ENCODE measurements around the gene CYP1A2.

Gene CYP1A2

DNA sequence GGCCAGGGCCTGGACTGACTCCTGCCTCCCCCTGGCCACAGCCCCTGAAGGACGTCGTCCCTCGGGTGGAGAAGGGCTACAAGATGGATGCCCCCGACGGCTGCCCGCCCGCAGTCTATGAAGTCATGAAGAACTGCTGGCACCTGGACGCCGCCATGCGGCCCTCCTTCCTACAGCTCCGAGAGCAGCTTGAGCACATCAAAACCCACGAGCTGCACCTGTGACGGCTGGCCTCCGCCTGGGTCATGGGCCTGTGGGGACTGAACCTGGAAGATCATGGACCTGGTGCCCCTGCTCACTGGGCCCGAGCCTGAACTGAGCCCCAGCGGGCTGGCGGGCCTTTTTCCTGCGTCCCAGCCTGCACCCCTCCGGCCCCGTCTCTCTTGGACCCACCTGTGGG lies 53.6 kb downstream of the CYP1A2 start:
- Histone ChIP-seq H3K36me3 (replicated peaks; ENCODE audit: insufficient read depth, low read length) (peaks cover 21% of the 10 kb centered on the region), H3K79me2 (ENCODE audit: low read length) (peaks cover 42% of the 10 kb centered on the region), H3K27me3 (replicated peaks; ENCODE audit: insufficient read depth, low read length) (no peaks in the 10 kb centered on the region), H3K4me2 (ENCODE audit: low read depth, low read length) (no peak overlapping the region), H3K4me1 (ENCODE audit: low read length) (peaks cover 28% of the 10 kb centered on the region), H3K9me3 (replicated peaks; ENCODE audit: insufficient read depth, low read length) (no peaks in the 10 kb centered on the region), H3K9me2 (replicated peaks; ENCODE audit: insufficient read depth, low read length) (no peaks in the 10 kb centered on the region), H3K27ac (ENCODE audit: low read length) (no peak overlapping the region), H4K20me1 (ENCODE audit: insufficient read depth, low read length) (peaks cover 21% of the 10 kb centered on the region; the same call in 1 of the 2 replicates), H3F3A (ENCODE audit: insufficient read depth, low read length) (peaks cover 33% of the 10 kb centered on the region), H2AFZ (ENCODE audit: low read length) (no peak overlapping the region), H3K9ac (ENCODE audit: low read length) (no peak overlapping the region), H3K4me3 (ENCODE audit: low read length) (no peak overlapping the region)
- TF ChIP-seq EZH2phosphoT487 (IDR thresholded peaks at IDR 0.05; ENCODE audit: low read length) = no peak
- no peak for DNase-seq

GRCh38 chr15:74802862-74803447 lies 54.3 kb downstream of the CYP1A2 start:
- Histone ChIP-seq H3K4me2 (ENCODE audit: low read depth, low read length) (no peak overlapping the region), H3K4me3 (ENCODE audit: low read length) (no peak overlapping the region), H4K20me1 (ENCODE audit: insufficient read depth, low read length) (peaks cover 15% of the 10 kb centered on the region; the same call in 1 of the 2 replicates), H3K9me2 (replicated peaks; ENCODE audit: insufficient read depth, low read length) (no peaks in the 10 kb centered on the region), H3F3A (ENCODE audit: insufficient read depth, low read length) (peaks cover 31% of the 10 kb centered on the region), H3K27ac (ENCODE audit: low read length) (no peak overlapping the region), H3K36me3 (replicated peaks; ENCODE audit: insufficient read depth, low read length) (peaks cover 21% of the 10 kb centered on the region), H3K9me3 (replicated peaks; ENCODE audit: insufficient read depth, low read length) (no peaks in the 10 kb centered on the region), H3K9ac (ENCODE audit: low read length) (no peak overlapping the region), H3K4me1 (ENCODE audit: low read length) (peaks cover 21% of the 10 kb centered on the region), H2AFZ (ENCODE audit: low read length) (no peak overlapping the region), H3K27me3 (replicated peaks; ENCODE audit: insufficient read depth, low read length) (no peaks in the 10 kb centered on the region), H3K79me2 (ENCODE audit: low read length) (peaks cover 36% of the 10 kb centered on the region)
- DNase-seq = no peak
- TF ChIP-seq EZH2phosphoT487 (IDR thresholded peaks at IDR 0.05; ENCODE audit: low read length) = no peak
- TF ChIP-seq EZH2 (optimal IDR thresholded peaks at IDR 0.05; ENCODE audit: low read depth, low read length) = no peak
- TF ChIP-seq, protein P1, sequence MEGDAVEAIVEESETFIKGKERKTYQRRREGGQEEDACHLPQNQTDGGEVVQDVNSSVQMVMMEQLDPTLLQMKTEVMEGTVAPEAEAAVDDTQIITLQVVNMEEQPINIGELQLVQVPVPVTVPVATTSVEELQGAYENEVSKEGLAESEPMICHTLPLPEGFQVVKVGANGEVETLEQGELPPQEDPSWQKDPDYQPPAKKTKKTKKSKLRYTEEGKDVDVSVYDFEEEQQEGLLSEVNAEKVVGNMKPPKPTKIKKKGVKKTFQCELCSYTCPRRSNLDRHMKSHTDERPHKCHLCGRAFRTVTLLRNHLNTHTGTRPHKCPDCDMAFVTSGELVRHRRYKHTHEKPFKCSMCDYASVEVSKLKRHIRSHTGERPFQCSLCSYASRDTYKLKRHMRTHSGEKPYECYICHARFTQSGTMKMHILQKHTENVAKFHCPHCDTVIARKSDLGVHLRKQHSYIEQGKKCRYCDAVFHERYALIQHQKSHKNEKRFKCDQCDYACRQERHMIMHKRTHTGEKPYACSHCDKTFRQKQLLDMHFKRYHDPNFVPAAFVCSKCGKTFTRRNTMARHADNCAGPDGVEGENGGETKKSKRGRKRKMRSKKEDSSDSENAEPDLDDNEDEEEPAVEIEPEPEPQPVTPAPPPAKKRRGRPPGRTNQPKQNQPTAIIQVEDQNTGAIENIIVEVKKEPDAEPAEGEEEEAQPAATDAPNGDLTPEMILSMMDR (IDR thresholded peaks at IDR 0.05; ENCODE audit: low read length) = no peak

DNA sequence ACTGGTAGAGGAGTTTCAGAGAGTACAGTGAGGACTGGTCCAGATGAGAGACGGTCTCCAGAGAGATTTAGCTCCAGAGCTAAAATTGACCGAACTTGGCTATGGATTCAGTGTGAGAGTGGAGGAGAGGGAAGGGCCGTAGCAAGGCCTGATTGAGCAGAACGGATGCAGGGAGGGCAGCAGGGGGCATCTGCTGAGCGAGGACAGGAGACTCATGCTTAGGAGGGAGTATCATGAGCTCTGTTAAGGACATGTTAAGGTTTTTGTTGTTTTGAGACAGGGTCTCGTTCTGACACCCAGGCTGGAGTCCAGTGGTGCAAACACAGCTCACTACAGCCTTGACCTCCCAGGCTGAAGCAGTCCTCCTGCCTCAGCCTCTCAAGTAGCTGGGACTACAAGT lies 56.3 kb downstream of the CYP1A2 start:
- Histone ChIP-seq H3K9me2 (replicated peaks; ENCODE audit: insufficient read depth, low read length) (no peaks in the 10 kb centered on the region), H3K9ac (ENCODE audit: low read length) (no peak overlapping the region), H3K4me2 (ENCODE audit: low read depth, low read length) (no peak overlapping the region), H2AFZ (ENCODE audit: low read length) (no peak overlapping the region), H3K79me2 (ENCODE audit: low read length) (peaks cover 22% of the 10 kb centered on the region), H3K27ac (ENCODE audit: low read length) (no peak overlapping the region), H3K36me3 (replicated peaks; ENCODE audit: insufficient read depth, low read length) (peaks cover 21% of the 10 kb centered on the region), H4K20me1 (ENCODE audit: insufficient read depth, low read length) (peaks cover 6% of the 10 kb centered on the region; the same call in 1 of the 2 replicates), H3K27me3 (replicated peaks; ENCODE audit: insufficient read depth, low read length) (no peaks in the 10 kb centered on the region), H3K4me3 (ENCODE audit: low read length) (no peak overlapping the region), H3K4me1 (ENCODE audit: low read length) (peaks cover 2% of the 10 kb centered on the region), H3F3A (ENCODE audit: insufficient read depth, low read length) (peaks cover 15% of the 10 kb centered on the region), H3K9me3 (replicated peaks; ENCODE audit: insufficient read depth, low read length) (no peaks in the 10 kb centered on the region)
- TF ChIP-seq, protein P1 (IDR thresholded peaks at IDR 0.05; ENCODE audit: low read length) = no peak
- TF ChIP-seq EZH2phosphoT487 (IDR thresholded peaks at IDR 0.05; ENCODE audit: low read length) = no peak
- no peak for TF ChIP-seq EZH2 (optimal IDR thresholded peaks at IDR 0.05; ENCODE audit: low read depth, low read length)
- no peak for DNase-seq
